ENCODE results near the gene CELSR1.
A peak's percentile ranks its signal among the peaks of the same experiment; 100 is the strongest.

Gene CELSR1

GRCh38 chr22:46348099-46348695, 189.2 kb downstream of the CELSR1 start:
- no peak for FAIRE-seq

DNA sequence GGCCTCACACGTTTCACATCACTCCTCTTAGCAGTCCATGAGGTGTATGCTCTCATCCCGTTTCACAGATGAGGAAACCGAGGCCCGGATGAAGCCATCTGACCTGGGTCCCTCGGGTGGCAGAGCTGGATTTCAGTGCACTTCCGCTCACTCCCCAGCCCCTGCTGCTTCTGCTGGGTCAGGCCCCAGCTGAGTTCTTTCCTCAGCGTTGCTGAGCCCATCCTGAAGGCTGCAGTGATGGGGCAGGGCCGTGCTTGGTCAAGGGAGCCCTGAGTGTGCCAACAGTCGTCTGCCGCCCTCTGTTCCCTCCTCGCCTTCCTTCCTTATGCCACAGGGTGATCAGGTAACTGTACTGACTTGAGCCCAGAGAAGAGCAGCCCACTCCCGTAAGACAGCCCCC, 189.8 kb downstream of the CELSR1 start:
- no peak for FAIRE-seq
- no peak for DNase-seq (ENCODE audit: extremely low spot score, insufficient read length, low read depth)

More at GRCh38 chr22:46348099-46348695, 189.2 kb downstream of the CELSR1 start:
- DNase-seq (ENCODE audit: extremely low spot score, insufficient read length, low read depth): no peak

DNA sequence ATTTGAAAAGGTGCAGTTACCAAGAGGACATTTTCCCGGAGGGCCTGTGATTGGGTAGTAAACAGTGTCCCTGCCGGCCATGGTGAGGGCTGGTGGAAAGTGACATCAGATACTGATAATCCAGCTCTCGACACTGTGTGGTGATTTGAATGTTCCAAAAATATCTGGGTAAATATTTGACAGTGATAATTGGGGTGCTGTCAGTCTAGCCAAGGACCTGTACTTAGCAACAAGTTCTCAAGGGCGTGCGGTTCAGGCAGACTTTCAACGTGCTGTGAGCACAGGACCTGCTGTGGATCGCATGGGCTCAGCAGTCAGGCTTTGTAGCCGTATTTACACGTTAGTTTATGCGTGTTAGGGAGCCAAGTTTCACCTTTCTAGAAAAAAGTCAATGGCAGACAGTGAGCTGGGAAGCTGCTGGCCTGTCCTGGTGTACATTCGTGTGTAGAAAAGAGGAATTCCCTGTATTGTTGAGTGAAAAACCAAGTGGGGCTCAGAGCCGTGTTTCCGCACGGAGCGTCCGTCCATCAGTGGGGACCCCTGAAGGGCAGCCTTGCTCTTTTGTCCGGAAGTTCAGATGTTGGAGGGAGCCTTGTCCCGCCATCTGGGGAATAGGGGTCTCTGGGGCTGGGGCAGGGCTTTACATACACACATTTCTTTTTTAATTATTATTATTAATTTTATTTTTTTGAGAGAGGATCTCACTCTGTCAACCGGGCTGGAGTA, 190.6 kb downstream of the CELSR1 start:
- no peak for DNase-seq (ENCODE audit: extremely low spot score, insufficient read length, low read depth)
- no peak for FAIRE-seq

GRCh38 chr22:46340676-46341075, 196.7 kb downstream of the CELSR1 start:
- no peak for FAIRE-seq

GRCh38 chr22:46339956-46340355, 197.5 kb downstream of the CELSR1 start:
- no peak for FAIRE-seq

More at GRCh38 chr22:46340676-46341075, 196.7 kb downstream of the CELSR1 start:
- DNase-seq (ENCODE audit: extremely low spot score, insufficient read length, low read depth): no peak

DNA sequence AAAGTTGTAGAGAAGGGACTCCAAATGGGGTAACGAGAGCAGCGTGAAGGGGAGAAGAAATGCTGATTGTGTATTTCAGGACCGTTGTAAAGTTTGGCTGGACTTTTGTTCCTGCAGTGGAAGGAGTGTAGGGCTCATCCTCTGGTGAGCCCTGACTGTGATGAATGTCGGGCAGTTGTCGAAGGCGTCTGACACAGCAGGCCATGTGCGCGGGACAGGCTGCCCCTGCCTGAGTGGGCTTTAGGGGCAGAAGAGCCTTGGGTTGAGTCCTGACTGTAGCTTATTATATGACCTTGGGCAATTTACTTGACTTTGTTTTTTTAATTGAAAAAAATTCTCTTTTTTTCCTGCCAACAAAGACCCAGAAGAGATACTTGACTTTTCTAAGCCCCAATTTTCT, 198.8 kb downstream of the CELSR1 start:
- no peak for FAIRE-seq
- no peak for DNase-seq (ENCODE audit: extremely low spot score, insufficient read length, low read depth)

More at GRCh38 chr22:46339956-46340355, 197.5 kb downstream of the CELSR1 start:
- DNase-seq (ENCODE audit: extremely low spot score, insufficient read length, low read depth): no peak

DNA sequence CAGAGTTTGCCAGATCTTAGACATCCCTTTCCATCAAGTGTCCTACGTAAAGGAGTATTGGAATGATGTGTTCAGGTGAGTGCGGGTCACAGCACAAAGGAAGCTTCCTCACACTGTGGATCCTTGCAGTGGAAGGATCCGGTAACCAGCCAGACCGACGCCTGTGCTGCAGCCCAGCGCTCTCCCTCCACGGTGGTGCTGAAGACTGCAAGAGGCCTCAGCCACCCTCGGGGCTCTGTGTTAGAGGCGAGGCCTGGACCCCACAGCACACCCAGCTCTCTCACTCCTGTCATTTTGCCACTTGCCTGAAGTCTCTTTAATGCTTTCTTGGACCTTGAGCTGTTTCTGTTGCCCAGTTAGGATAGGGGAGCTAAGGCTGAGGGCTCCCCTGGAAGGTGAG, 199.6 kb downstream of the CELSR1 start:
- FAIRE-seq: no peak
- no peak for DNase-seq (ENCODE audit: extremely low spot score, insufficient read length, low read depth)

DNA sequence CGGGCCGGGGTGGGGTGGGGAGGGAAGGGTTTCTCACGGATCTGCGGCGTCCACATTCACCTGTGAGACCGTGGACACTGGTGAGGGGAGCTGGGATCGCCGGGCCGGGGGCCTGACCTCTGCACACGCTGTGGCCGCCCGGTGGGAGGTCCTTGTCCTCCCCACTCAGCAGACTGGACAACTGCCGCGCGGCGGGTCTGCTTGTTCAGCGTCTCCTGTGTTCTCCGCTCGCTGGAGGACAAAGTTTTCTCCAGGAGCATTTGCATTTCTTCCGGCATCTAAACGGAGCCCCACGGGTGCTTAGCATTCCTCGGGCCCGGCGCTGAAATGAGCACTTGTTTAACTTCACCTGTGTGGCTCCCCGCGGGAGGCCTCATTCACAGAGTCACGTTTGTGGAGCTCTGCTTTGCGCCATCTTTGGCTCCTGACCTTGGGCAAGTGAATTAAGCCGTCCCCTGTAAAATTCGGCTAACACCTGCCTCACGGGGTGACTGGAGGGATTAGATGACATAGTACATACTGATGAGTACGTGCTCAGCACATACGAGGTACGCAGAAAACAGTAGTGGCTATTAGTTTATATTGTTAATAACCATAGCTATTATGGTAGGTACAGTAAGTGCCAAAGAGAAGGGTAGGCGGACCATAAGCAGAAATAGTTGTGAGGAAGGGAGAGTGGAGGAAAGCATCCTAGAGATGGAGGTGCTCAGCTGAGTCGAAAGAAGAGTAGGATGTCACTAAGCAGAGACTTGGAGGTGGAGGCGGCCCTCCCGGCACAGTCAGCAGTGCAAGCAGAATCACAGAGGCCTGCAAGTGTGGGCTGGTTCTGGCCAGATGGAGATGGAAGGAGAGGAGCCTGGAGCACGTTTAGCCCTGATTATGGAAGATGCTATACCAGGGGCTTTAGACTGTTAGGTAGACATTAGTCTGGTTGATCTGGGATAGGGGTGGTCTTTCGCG, 201.0 kb downstream of the CELSR1 start:
- FAIRE-seq (no peak), DNase-seq (ENCODE audit: extremely low spot score, insufficient read length, low read depth) (no peak)

GRCh38 chr22:46335201-46336118, 202.0 kb downstream of the CELSR1 start, which contains the start of gene TRMU:
TRMU (plus strand) TSS chr22:46335714; CDS start chr22:46335765, 51 bp downstream.
- DNase-seq (ENCODE audit: extremely low spot score, insufficient read length, low read depth) (peak; percentile 98), FAIRE-seq (peak; percentile 85)

DNA sequence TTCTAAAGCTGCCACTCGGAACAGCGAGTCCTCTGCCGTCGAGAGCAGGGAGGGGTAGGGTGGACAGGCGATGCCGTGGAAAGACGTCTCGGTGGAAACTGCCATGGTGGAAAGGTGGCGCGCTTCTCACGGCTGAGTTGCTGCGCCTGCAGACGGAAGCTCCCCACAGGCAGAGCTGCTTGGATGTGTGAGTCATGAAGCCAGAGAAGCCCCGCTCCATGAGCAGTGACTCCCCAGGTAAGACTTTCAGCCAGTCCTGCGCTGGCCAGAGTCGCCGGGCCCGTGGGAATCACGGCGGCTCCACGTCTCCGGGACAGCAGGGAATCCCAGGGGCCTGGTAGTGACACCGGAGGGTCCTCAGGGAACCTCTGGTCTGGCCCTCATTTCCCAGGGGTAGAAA, 205.9 kb downstream of the CELSR1 start:
- DNase-seq (ENCODE audit: extremely low spot score, insufficient read length, low read depth): no peak
- FAIRE-seq: no peak

DNA sequence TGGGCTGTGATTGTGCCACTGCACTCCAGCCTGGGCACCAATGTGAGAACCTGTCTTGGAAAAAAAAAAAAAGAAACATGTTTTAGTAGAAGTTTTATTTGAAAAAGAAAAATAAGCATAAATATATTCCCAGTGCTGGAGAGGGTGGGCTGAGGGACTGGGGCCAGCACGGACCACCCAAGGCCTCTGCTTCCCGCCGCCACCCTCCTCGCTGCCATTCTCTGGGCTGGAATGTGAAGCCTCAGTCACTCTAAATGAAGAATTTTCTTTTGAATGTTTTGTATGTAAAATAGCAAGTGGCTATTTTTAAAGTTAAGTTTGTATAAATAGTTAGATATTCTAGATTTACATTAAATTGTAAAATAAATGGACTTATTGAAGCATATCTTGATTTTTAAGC, 207.0 kb downstream of the CELSR1 start:
- FAIRE-seq: no peak

GRCh38 chr22:46329616-46330015, 207.8 kb downstream of the CELSR1 start:
- FAIRE-seq (no peak), DNase-seq (ENCODE audit: extremely low spot score, insufficient read length, low read depth) (no peak)

More for the DNA sequence above, 207.0 kb downstream of the CELSR1 start:
- DNase-seq (ENCODE audit: extremely low spot score, insufficient read length, low read depth): no peak

GRCh38 chr22:46328797-46329196, 208.6 kb downstream of the CELSR1 start:
- DNase-seq (ENCODE audit: extremely low spot score, insufficient read length, low read depth) (no peak), FAIRE-seq (no peak)

- no peak for FAIRE-seq
Observed at GRCh38 chr22:46327691-46328465, 209.5 kb downstream of the CELSR1 start.

DNA sequence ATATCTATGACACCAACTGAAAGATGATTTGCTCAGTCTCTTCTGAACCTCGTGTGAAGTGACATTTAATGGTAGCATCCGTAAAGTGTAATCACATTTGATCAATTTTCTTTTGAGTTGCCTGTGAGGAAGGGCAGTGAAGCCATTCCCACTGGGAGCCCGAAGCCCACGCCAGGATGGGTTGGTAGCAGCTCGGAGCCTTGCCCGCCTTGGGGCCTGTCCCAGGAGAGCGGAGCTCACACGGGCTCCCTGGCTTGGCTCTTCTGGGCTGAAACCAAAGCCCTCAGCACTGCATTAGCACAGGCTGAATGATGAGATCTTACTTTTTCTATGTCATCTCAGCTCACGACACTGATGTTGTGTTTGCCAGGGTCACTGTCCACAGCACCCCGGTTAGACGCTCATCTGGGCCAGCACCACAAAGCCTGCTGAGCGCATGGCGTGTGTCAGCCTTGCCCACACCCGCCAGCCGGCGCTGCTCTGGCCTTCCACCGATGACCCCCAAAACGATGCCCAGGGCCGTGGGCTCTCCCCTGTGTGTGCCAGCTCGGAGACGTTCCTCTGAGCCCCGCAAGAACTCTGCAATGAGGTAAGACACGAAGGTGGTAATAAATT, 211.2 kb downstream of the CELSR1 start:
- FAIRE-seq (no peak), DNase-seq (ENCODE audit: extremely low spot score, insufficient read length, low read depth) (no peak)

More at GRCh38 chr22:46327691-46328465, 209.5 kb downstream of the CELSR1 start:
- no peak for DNase-seq (ENCODE audit: extremely low spot score, insufficient read length, low read depth)

- FAIRE-seq (no peak), DNase-seq (ENCODE audit: extremely low spot score, insufficient read length, low read depth) (no peak)
Observed at GRCh38 chr22:46323162-46323561, 214.3 kb downstream of the CELSR1 start.

DNA sequence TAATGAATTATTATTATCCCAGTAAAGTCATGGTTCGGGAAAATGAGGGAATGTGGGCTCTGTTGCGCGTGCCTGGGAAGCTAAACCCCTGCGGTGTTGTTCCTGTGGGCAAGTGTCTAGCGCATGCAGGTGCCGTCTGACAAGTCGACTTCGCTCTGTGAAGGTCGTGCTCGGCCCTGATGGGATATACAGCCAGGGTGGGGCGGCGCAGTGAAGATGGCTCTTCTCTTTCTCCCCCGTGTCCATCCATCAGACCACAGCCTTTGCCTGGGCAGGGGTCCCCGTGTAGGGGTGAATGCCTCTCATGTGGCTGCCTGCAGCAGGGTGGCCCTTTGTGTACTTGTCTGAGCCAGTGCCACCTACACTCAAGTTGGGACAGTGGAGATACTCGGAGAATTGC, 214.7 kb downstream of the CELSR1 start:
- no peak for FAIRE-seq
- no peak for DNase-seq (ENCODE audit: extremely low spot score, insufficient read length, low read depth)

- no peak for FAIRE-seq
- DNase-seq (ENCODE audit: extremely low spot score, insufficient read length, low read depth): no peak
Observed at GRCh38 chr22:46320716-46321386, 216.6 kb downstream of the CELSR1 start.
